Osteocyte (in vitro differentiated cells): ENCODE data around the gene SV2A. TPM values are rescaled to one million over a fixed set of nuclear protein-coding genes. Genes with fewer than 3 reads are reported as not detected.
"Not testable (repeated sequence)": the region's sequence is repeated elsewhere in the genome, so short reads cannot be mapped to it uniquely, and the experiment has no call there.

ENCODE experiments used
- DNase-seq: peaks from one replicate; pipeline ENCODE4 v3.0.0; 2021; ENCODE audit warnings: mixed read lengths; ENCODE audit not compliant: unreplicated experiment; ENCODE audit errors: extremely low spot score
- H3K27ac Mint-ChIP-seq: one replicate; pipeline ENCODE4 v1.8.0; 2021; ENCODE audit warnings: mild to moderate bottlenecking, mixed read lengths; ENCODE audit not compliant: unreplicated experiment
- H3K27me3 Mint-ChIP-seq: one replicate; pipeline ENCODE4 v1.8.0; 2021; ENCODE audit warnings: mixed read lengths; ENCODE audit not compliant: unreplicated experiment
- H3K36me3 Mint-ChIP-seq: one replicate; pipeline ENCODE4 v1.8.0; 2021; ENCODE audit warnings: mixed read lengths; ENCODE audit not compliant: unreplicated experiment
- H3K4me1 Mint-ChIP-seq: one replicate; pipeline ENCODE4 v1.8.0; 2021; ENCODE audit warnings: mixed read lengths; ENCODE audit not compliant: unreplicated experiment
- H3K4me3 Mint-ChIP-seq: one replicate; pipeline ENCODE4 v1.8.0; 2021; ENCODE audit warnings: mild to moderate bottlenecking, moderate library complexity, mixed read lengths; ENCODE audit not compliant: unreplicated experiment
- H3K9me3 Mint-ChIP-seq: one replicate; pipeline ENCODE4 v1.8.0; 2021; ENCODE audit warnings: mixed read lengths; ENCODE audit not compliant: unreplicated experiment
- CTCF ChIP-seq: fragments of 200-600 bp; sonication (generic); IDR thresholded peaks from 2 replicates; pipeline ENCODE4 v1.5.0; 2021; ENCODE audit warnings: antibody characterized with exemption, mild to moderate bottlenecking, moderate library complexity
- total RNA-seq: library from RNA; stranded (reverse); gene quantifications from 2 replicates; pipeline ENCODE4 v1.2.1, GENCODE V29; 2021

Gene SV2A
- total RNA-seq, 1 donor from 2014 or later = 16.7 TPM

GRCh38 chr1:149887456-149888246, 30.0 kb downstream of the SV2A start:
- no peaks in the 10 kb centered on the region for H3K27me3 Mint-ChIP-seq
- no peak overlapping the region for H3K27ac Mint-ChIP-seq
- no peaks in the 10 kb centered on the region for H3K9me3 Mint-ChIP-seq
- no peak overlapping the region for H3K4me3 Mint-ChIP-seq
- no peaks in the 10 kb centered on the region for H3K36me3 Mint-ChIP-seq
- TF ChIP-seq CTCF = no peak
- peak; percentile 90 for DNase-seq
- H3K4me1 Mint-ChIP-seq = peaks cover 3% of the 10 kb centered on the region

DNA sequence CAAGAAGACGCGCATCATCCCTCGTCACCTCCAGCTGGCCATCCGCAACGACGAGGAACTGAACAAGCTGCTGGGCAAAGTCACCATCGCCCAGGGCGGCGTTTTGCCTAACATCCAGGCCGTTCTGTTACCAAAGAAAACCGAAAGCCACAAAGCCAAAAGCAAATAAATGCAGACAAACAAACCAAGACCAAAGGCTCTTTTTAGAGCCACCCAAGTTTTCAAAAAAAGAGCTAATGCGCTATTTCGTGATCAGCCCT, 30.5 kb downstream of the SV2A start:
- not testable (repeated sequence) for H3K36me3 Mint-ChIP-seq, H3K4me3 Mint-ChIP-seq, H3K9me3 Mint-ChIP-seq, H3K27ac Mint-ChIP-seq, H3K4me1 Mint-ChIP-seq, DNase-seq, H3K27me3 Mint-ChIP-seq

DNA sequence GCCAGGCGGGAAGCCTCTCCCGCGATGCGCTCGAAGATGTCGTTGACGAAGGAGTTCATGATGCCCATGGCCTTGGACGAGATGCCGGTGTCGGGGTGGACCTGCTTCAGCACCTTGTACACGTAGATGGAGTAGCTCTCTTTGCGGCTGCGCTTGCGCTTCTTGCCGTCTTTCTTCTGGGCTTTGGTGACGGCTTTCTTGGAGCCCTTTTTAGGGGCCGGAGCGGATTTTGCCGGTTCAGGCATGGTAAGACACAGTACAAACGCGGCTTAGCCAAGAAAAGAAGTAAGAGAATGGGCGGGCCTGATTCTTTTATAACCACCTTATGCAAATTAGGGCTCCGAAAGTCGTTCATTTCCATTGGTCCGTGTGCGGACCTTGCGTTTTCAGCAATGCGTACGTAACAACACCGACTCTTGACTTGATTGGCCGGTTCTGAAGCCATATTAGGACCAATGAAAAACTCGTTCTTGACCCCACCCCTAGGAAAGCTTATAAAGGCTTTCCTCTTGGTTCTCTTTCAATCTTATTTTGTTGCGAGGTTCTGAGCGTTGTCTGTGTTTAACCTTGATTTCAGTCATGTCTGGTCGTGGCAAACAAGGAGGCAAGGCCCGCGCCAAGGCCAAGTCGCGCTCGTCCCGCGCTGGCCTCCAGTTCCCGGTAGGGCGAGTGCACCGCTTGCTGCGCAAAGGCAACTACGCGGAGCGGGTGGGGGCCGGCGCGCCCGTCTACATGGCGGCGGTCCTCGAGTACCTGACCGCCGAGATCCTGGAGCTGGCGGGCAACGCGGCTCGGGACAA, 31.0 kb downstream of the SV2A start:
- Mint-ChIP-seq H3K36me3 (no peaks in the 10 kb centered on the region), H3K4me1 (peaks cover 3% of the 10 kb centered on the region), H3K27ac (no peak overlapping the region), H3K27me3 (no peaks in the 10 kb centered on the region), H3K9me3 (no peaks in the 10 kb centered on the region), H3K4me3 (no peak overlapping the region)
- no peak for TF ChIP-seq CTCF
- DNase-seq = peak; percentile 93

DNA sequence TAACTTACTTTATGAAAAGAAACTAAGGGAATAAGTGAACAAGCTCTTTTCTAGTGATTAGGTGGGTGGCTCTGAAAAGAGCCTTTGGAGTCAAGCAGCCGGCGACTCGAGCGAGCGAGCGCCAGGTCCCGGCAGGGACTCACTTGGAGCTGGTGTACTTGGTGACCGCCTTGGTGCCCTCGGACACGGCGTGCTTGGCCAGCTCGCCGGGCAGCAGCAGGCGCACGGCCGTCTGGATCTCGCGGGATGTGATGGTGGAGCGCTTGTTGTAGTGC, 31.6 kb downstream of the SV2A start:
- H3K27me3 Mint-ChIP-seq, H3K9me3 Mint-ChIP-seq, H3K27ac Mint-ChIP-seq, H3K4me3 Mint-ChIP-seq, H3K36me3 Mint-ChIP-seq, DNase-seq, H3K4me1 Mint-ChIP-seq: not testable (repeated sequence)

DNA sequence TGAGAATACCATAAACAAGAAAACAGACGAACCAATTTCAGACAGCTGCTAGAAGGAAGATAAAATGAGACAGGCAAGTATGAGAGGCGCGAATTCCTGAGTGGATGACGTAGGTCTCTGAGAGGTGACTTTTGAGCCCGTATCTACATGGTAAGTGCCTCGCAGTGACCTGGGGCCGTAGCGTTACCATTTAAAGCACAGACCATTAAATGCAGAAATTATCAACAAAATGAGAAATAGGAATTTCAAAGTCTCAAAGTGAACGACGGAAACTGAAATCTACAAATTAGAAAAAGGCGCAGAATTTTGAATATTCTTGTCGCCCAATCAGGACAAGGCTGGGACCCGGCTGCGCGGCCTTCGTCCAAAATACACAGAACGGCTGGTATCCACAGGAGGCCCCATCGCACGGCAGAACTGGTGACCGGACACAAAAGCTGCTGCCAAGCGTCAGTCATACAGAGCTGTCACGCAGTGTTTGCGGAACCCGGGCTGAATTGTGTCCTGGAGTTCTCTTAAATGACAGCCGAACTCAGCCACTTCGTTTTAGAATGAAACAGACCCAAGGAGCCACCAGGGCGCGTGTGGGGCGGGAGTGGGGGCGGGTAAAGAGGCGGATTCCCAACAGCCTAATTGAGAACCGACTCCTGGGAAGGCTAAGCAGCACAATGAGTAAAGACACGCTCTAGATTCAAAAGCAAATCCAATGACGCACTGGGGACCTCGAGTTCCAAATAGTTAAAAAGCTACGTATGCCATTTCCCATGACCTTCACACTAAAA, 32.1 kb downstream of the SV2A start:
- Mint-ChIP-seq H3K27me3 (no peaks in the 10 kb centered on the region), H3K27ac (no peak overlapping the region), H3K9me3 (no peaks in the 10 kb centered on the region), H3K36me3 (no peaks in the 10 kb centered on the region), H3K4me3 (no peak overlapping the region), H3K4me1 (peaks cover 3% of the 10 kb centered on the region)
- TF ChIP-seq CTCF = no peak
- peak; percentile 93 for DNase-seq
